HL-60/S4 treated with retinoic acid at 250 ng/mL for 4 days and 3 days (cell line): ENCODE data around the gene HNRNPK.

Experiments
- in situ Hi-C: fragments of 300-500 bp; cut with MboI; formaldehyde crosslinking; loops from 2 replicates; pipeline ENCODE4 v1.7.0; 2022; ENCODE audit warnings: low sequenced_read_pairs

Gene HNRNPK

GRCh38 chr9:83979812-83980394, at the start of gene HNRNPK:
Gene HNRNPK, minus strand, starts transcription at chr9:83980215. Its CDS starts 1,963 bp downstream, at chr9:83978252.
- in situ Hi-C loops: no loop called here

GRCh38 chr9:84027201-84027600, 47.2 kb upstream of the HNRNPK start:
- in situ Hi-C loops: no loop called here

- in situ Hi-C loops: no loop called here
These were observed 44.1 kb upstream of the HNRNPK start for GRCh38 chr9:84024041-84024575.

GRCh38 chr9:84007662-84008061, 27.6 kb upstream of the HNRNPK start:
- in situ Hi-C loops: no loop called here

- in situ Hi-C loops: no loop called here
These were observed 23.2 kb upstream of the HNRNPK start for GRCh38 chr9:84003246-84003645.

GRCh38 chr9:84002344-84002743, 22.3 kb upstream of the HNRNPK start:
- in situ Hi-C loops: no loop called here

GRCh38 chr9:84001621-84002020, 21.6 kb upstream of the HNRNPK start:
- in situ Hi-C loops: no loop called here

- in situ Hi-C loops: no loop called here
These were observed 20.2 kb upstream of the HNRNPK start for GRCh38 chr9:84000186-84000585.

GRCh38 chr9:83999141-83999918, 19.3 kb upstream of the HNRNPK start:
- in situ Hi-C loops: no loop called here

GRCh38 chr9:83996126-83996525, 16.1 kb upstream of the HNRNPK start:
- in situ Hi-C loops: no loop called here

- in situ Hi-C loops: no loop called here
These were observed 12.9 kb upstream of the HNRNPK start for GRCh38 chr9:83992901-83993300.

- in situ Hi-C loops: no loop called here
These were observed 12.4 kb upstream of the HNRNPK start for GRCh38 chr9:83992407-83992806.

GRCh38 chr9:83991355-83991754, 11.3 kb upstream of the HNRNPK start:
- in situ Hi-C loops: no loop called here

- in situ Hi-C loops: no loop called here
These were observed 8.4 kb upstream of the HNRNPK start for GRCh38 chr9:83988411-83988810.

GRCh38 chr9:83987402-83987791, 7.4 kb upstream of the HNRNPK start:
- in situ Hi-C loops: no loop called here

GRCh38 chr9:83986765-83987401, 6.9 kb upstream of the HNRNPK start:
- in situ Hi-C loops: no loop called here

GRCh38 chr9:83986195-83986594, 6.2 kb upstream of the HNRNPK start:
- in situ Hi-C loops: no loop called here

- in situ Hi-C loops: no loop called here
These were observed 1.3 kb upstream of the HNRNPK start for GRCh38 chr9:83981126-83981871.

GRCh38 chr9:83980395-83981125, 545 bp upstream of the HNRNPK start, which contains the start of gene RMI1:
Gene RMI1, plus strand, starts transcription at chr9:83980805. Its CDS starts 20,182 bp downstream, at chr9:84000987.
- in situ Hi-C loops: no loop called here
